HepG2 (cell line): Measurements from ENCODE around the gene SUSD6. TPM values are rescaled to one million over a fixed set of nuclear protein-coding genes. Genes with fewer than 3 reads are reported as not detected.

ENCODE experiments used
- GPN1 ChIP-seq: sonication (generic); formaldehyde crosslinking; IDR thresholded peaks from 2 replicates; pipeline ENCODE4 v1.5.1; 2020; ENCODE audit warnings: missing genetic modification reagents, borderline replicate concordance
- ISL2 ChIP-seq: sonication (generic); formaldehyde crosslinking; IDR thresholded peaks from 2 replicates; pipeline ENCODE4 v1.5.0; 2020; ENCODE audit warnings: missing genetic modification reagents
- JUNB ChIP-seq: sonication (generic); formaldehyde crosslinking; IDR thresholded peaks from 2 replicates; pipeline ENCODE4 v1.8.0; 2022; ENCODE audit warnings: missing genetic modification reagents, mild to moderate bottlenecking, borderline replicate concordance
- MAF1 ChIP-seq: sonication (generic); formaldehyde crosslinking; IDR thresholded peaks from 2 replicates; pipeline ENCODE4 v1.5.0; 2020; ENCODE audit warnings: missing genetic modification reagents, borderline replicate concordance
- MAZ ChIP-seq, 2 experiments: sonication (generic) in 1 of 2; formaldehyde crosslinking in 1 of 2; IDR thresholded peaks; 2 replicates each; pipeline versions ENCODE4 v1.5.0 to v1.6.1; 2012 to 2020; ENCODE audit warnings: low read depth in 2 of 2, mild to moderate bottlenecking in 2 of 2, borderline replicate concordance in 1 of 2, improper control_type of control experiment in 1 of 2, low read length in 1 of 2, missing genetic modification reagents in 1 of 2, moderate library complexity in 1 of 2
- NFKB2 ChIP-seq: sonication (generic); formaldehyde crosslinking; IDR thresholded peaks from 2 replicates; pipeline ENCODE4 v1.4.0; 2020; ENCODE audit warnings: missing genetic modification reagents, borderline replicate concordance
- NFYC ChIP-seq: IDR thresholded peaks from 2 replicates; pipeline ENCODE4 v1.6.1; 2016; ENCODE audit warnings: missing genetic modification reagents, missing compliant biosample characterization
- PAWR ChIP-seq: sonication (generic); formaldehyde crosslinking; IDR thresholded peaks from 2 replicates; pipeline ENCODE4 v1.4.0; 2020; ENCODE audit warnings: missing genetic modification reagents, mild to moderate bottlenecking, borderline replicate concordance
- PHF8 ChIP-seq: sonication (generic); formaldehyde crosslinking; IDR thresholded peaks from 2 replicates; pipeline ENCODE4 v1.5.0; 2020; ENCODE audit warnings: missing genetic modification reagents
- POLR2G ChIP-seq: fragments of 200-400 bp; formaldehyde crosslinking; IDR thresholded peaks from 2 replicates; pipeline ENCODE4 v1.6.1; 2018; ENCODE audit warnings: mild to moderate bottlenecking, low read depth, low read length, moderate library complexity
- RARA ChIP-seq: IDR thresholded peaks from 2 replicates; pipeline ENCODE4 v1.6.1; 2016; ENCODE audit warnings: missing genetic modification reagents, missing compliant biosample characterization
- TAF1 ChIP-seq: sonication (generic); formaldehyde crosslinking; IDR thresholded peaks from 2 replicates; pipeline ENCODE4 v1.4.0; 2020; ENCODE audit warnings: missing genetic modification reagents
- ZNF121 ChIP-seq: sonication (generic); formaldehyde crosslinking; IDR thresholded peaks from 2 replicates; pipeline ENCODE4 v1.5.0; 2020; ENCODE audit warnings: mild to moderate bottlenecking, missing genetic modification reagents
- ZNF383 ChIP-seq: sonication (generic); formaldehyde crosslinking; IDR thresholded peaks from 2 replicates; pipeline ENCODE4 v1.4.0; 2020; ENCODE audit warnings: missing genetic modification reagents, mild to moderate bottlenecking, borderline replicate concordance
- ZNF484 ChIP-seq: sonication (generic); formaldehyde crosslinking; IDR thresholded peaks from 2 replicates; pipeline ENCODE4 v1.5.1; 2020; ENCODE audit warnings: mild to moderate bottlenecking, low read depth, missing genetic modification reagents, borderline replicate concordance
- ZNF543 ChIP-seq: sonication (generic); formaldehyde crosslinking; IDR thresholded peaks from 2 replicates; pipeline ENCODE4 v1.4.0; 2020; ENCODE audit warnings: mild to moderate bottlenecking, missing genetic modification reagents
- polyA plus RNA-seq, 8 experiments: library from polyadenylated mRNA; depleted of rRNA in 3 of 8; stranded (reverse) in 7 of 8; unstranded in 1 of 8; fragments of >200 nt; fragmentation: Illumina TruSeq in 4 of 8; extraction: Trizol in 4 of 8; gene quantifications; 2 replicates each; pipeline versions ENCODE4 v1.2.1 to v1.2.3, GENCODE V29; 2011 to 2016; ENCODE audit warnings: low read depth in 4 of 8, missing spikeins in 1 of 8, mixed read lengths in 1 of 8; ENCODE audit not compliant: insufficient read depth in 1 of 8
- total RNA-seq, 5 experiments: library from RNA; depleted of rRNA; stranded (reverse); fragments of >200 nt; fragmentation: Illumina TruSeq; extraction: Trizol; gene quantifications; 2 replicates each; pipeline ENCODE4 v1.2.3, GENCODE V29; 2016; ENCODE audit warnings: low read depth in 1 of 5
- TF ChIP-seq, protein P1 (sequence below): sonication (generic); formaldehyde crosslinking; IDR thresholded peaks from 2 replicates; pipeline ENCODE4 v1.4.0; 2020; ENCODE audit warnings: low read depth, missing genetic modification reagents
- TF ChIP-seq, protein P2 (sequence below): sonication (generic); formaldehyde crosslinking; IDR thresholded peaks from 2 replicates; pipeline ENCODE4 v1.4.0; 2020; ENCODE audit warnings: mild to moderate bottlenecking, missing genetic modification reagents
- TF ChIP-seq, protein P3 (sequence below): IDR thresholded peaks from 2 replicates; pipeline ENCODE4 v1.6.1; 2012; ENCODE audit warnings: low read depth, low read length, improper control_type of control experiment
- TF ChIP-seq, protein P4 (sequence below): IDR thresholded peaks from 2 replicates; pipeline ENCODE4 v1.6.1; 2016

SUSD6 gene
- total and polyA plus RNA-seq, 2 of the 13 experiments (the other 11 are each of a cell fraction or from before 2014, with no cell fraction given) = 7.2 to 7.4 TPM

DNA sequence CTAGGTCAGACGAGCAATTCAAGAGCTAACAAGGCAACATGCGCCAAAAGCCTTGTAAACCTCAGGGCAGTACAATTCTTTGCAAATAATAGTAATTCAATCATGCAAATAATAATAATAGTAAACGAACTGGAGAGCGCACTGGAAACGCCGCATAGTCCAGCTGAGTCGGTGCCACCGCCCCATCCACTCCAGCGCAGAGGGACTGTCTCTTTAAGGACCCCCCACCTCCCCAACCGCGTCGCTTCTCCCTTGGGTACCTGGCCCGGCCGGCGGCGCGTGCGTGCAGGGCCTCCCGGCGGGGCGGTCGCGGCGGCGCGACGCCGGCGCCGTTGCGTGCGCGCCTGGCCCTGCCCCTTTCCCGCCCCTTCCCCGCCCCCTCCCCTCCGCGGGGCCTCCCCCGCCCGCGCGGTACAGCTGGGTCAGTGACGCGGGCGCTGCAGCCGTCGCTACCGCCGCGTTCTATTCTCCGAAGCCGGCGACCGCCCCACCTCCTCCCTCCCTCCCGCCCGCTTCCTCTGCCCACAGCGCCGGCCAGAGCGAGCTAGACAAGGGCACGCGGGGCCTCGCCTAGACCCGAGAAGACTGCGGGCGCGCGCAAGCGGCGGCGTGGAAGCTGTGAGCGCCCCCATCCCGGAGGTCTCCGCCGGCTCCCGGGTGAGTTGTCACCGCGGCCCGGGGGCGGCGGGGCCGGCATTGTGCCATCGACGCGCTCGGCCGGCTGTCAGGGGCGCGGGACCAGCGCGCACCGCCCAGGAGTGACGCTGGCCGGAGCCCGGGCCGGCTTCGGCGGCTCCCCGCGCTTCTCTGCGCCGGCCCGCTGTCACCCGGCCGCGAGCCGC lies at the start of gene SUSD6 (continued):
- TF ChIP-seq ZNF121 (CRISPR knock-in tag) (no peak), NFKB2 (CRISPR knock-in tag) (no peak), MAF1 (CRISPR knock-in tag) (no peak), JUNB (CRISPR knock-in tag) (no peak), ZNF383 (CRISPR knock-in tag) (no peak), ZNF484 (no peak), TAF1 (CRISPR knock-in tag) (peak; percentile 17; the same call in 1 of the 2 replicates), POLR2G (peak; percentile 29; the same call in 1 of the 2 replicates), ISL2 (0 out of 2 replicates have a peak, but pooled peaks have one; percentile 8), MAZ (IDR thresholded peaks at IDR 0.05; ENCODE audit: borderline replicate concordance, low read depth, low read length) (peak; percentile 18; the same call in 1 of the 2 replicates), MAZ (CRISPR knock-in tag; IDR thresholded peaks at IDR 0.05; ENCODE audit: low read depth) (no peak), PAWR (no peak), NFYC (no peak), ZNF543 (no peak), PHF8 (CRISPR knock-in tag) (peak; percentile 53), GPN1 (CRISPR knock-in tag) (no peak), RARA (no peak)
- TF ChIP-seq, protein P1, sequence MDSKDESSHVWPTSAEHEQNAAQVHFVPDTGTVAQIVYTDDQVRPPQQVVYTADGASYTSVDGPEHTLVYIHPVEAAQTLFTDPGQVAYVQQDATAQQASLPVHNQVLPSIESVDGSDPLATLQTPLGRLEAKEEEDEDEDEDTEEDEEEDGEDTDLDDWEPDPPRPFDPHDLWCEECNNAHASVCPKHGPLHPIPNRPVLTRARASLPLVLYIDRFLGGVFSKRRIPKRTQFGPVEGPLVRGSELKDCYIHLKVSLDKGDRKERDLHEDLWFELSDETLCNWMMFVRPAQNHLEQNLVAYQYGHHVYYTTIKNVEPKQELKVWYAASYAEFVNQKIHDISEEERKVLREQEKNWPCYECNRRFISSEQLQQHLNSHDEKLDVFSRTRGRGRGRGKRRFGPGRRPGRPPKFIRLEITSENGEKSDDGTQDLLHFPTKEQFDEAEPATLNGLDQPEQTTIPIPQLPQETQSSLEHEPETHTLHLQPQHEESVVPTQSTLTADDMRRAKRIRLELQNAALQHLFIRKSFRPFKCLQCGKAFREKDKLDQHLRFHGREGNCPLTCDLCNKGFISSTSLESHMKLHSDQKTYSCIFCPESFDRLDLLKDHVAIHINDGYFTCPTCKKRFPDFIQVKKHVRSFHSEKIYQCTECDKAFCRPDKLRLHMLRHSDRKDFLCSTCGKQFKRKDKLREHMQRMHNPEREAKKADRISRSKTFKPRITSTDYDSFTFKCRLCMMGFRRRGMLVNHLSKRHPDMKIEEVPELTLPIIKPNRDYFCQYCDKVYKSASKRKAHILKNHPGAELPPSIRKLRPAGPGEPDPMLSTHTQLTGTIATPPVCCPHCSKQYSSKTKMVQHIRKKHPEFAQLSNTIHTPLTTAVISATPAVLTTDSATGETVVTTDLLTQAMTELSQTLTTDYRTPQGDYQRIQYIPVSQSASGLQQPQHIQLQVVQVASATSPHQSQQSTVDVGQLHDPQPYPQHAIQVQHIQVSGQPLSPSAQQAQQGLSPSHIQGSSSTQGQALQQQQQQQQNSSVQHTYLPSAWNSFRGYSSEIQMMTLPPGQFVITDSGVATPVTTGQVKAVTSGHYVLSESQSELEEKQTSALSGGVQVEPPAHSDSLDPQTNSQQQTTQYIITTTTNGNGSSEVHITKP (CRISPR knock-in tag) = no peak
- TF ChIP-seq, protein P2, sequence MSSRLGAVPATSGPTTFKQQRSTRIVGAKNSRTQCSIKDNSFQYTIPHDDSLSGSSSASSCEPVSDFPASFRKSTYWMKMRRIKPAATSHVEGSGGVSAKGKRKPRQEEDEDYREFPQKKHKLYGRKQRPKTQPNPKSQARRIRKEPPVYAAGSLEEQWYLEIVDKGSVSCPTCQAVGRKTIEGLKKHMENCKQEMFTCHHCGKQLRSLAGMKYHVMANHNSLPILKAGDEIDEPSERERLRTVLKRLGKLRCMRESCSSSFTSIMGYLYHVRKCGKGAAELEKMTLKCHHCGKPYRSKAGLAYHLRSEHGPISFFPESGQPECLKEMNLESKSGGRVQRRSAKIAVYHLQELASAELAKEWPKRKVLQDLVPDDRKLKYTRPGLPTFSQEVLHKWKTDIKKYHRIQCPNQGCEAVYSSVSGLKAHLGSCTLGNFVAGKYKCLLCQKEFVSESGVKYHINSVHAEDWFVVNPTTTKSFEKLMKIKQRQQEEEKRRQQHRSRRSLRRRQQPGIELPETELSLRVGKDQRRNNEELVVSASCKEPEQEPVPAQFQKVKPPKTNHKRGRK (CRISPR knock-in tag) = no peak
- TF ChIP-seq, protein P3, sequence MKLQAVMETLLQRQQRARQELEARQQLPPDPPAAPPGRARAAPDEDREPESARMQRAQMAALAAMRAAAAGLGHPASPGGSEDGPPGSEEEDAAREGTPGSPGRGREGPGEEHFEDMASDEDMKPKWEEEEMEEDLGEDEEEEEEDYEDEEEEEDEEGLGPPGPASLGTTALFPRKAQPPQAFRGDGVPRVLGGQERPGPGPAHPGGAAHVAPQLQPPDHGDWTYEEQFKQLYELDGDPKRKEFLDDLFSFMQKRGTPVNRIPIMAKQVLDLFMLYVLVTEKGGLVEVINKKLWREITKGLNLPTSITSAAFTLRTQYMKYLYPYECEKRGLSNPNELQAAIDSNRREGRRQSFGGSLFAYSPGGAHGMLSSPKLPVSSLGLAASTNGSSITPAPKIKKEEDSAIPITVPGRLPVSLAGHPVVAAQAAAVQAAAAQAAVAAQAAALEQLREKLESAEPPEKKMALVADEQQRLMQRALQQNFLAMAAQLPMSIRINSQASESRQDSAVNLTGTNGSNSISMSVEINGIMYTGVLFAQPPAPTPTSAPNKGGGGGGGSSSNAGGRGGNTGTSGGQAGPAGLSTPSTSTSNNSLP = no peak
- TF ChIP-seq, protein P4, sequence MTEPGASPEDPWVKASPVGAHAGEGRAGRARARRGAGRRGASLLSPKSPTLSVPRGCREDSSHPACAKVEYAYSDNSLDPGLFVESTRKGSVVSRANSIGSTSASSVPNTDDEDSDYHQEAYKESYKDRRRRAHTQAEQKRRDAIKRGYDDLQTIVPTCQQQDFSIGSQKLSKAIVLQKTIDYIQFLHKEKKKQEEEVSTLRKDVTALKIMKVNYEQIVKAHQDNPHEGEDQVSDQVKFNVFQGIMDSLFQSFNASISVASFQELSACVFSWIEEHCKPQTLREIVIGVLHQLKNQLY (CRISPR knock-in tag) = no peak
